HG03045 (cell line): ENCODE measurements around the gene SIMC1.
"Not testable (repeated sequence)": the region's sequence is repeated elsewhere in the genome, so short reads cannot be mapped to it uniquely, and the experiment has no call there.

ENCODE experiments used
- ATAC-seq: cut with Tn5 transposase; IDR thresholded peaks from one replicate; pipeline ENCODE4 v1.9.1; 2021; ENCODE audit warnings: mild to moderate bottlenecking, moderate library complexity; ENCODE audit not compliant: unreplicated experiment

Gene SIMC1

DNA sequence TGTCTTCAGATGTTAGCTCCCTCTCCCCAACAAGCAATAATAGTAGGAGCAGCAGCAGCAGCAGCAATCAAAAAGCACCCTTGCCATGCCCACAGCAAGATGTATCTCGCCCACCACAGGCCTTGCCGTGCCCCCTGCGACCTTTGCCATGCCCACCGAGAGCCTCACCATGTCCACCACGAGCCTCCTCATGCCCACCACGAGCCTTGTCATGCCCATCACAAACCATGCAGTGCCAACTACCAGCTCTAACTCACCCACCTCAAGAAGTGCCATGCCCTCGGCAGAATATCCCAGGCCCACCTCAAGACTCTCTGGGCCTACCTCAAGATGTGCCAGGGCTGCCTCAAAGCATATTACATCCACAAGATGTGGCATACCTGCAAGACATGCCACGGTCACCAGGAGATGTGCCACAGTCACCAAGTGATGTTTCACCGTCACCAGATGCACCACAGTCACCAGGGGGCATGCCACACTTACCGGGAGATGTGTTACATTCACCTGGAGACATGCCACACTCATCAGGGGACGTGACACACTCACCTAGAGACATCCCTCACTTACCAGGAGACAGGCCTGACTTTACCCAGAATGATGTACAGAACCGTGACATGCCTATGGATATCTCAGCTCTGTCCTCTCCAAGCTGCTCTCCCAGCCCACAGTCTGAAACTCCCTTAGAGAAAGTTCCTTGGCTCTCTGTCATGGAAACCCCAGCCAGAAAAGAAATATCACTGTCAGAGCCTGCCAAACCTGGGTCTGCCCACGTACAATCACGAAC is 52.0 kb downstream of the SIMC1 start:
- ATAC-seq: not testable (repeated sequence)

DNA sequence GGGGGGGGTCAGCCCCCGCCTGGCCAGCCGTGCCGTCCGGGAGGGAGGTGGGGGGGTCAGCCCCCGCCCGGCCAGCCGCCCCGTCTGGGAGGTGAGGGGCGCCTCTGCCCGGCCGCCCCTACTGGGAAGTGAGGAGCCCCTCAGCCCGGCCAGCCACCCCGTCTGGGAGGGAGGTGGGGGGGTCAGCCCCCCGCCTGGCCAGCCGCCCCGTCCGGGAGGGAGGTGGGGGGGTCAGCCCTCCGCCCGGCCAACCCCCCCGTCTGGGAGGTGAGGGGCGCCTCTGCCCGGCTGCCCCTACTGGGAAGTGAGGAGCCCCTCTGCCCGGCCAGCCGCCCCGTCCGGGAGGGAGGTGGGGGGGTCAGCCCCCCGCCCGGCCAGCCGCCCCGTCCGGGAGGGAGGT is 67.1 kb downstream of the SIMC1 start:
- not testable (repeated sequence) for ATAC-seq

DNA sequence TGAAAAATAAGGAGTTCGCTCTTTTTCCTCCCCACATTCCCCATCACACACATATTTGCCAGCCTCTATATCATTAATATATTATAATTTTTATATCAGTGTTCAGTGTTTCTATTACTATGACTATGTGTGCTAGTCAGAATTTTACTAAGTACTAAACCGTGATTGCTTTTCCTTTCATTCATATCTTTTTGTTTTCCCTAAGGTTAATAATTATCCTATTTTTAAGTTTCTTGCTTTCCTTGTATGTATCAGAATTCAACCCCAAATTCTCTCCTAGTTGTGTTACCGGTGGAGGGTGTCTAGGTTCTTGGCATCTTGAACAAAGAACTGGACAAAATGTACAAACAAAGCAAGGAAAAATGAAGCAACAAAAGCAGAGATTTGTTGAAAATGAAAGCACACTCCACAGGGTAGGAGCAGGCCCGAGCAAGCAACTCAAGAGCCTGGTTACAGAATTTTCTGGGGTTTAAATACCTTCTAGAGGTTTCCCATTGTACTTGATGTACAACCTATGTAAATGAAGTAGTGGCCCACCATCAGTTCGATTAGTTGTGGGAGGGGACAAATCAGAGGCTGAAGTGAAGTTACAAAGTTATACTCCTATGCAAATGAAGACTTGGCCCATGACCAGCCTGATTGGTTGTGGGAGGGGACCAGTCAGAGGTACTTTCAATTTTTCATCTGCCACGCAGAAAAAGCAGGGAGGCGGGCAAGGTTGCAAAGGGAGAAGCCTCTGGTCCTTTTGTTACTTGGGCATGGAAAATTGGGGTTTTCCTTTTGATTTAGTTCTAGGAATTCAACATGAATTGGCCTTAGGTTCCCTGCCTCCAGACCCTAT is 79.5 kb downstream of the SIMC1 start:
- no peak for ATAC-seq

DNA sequence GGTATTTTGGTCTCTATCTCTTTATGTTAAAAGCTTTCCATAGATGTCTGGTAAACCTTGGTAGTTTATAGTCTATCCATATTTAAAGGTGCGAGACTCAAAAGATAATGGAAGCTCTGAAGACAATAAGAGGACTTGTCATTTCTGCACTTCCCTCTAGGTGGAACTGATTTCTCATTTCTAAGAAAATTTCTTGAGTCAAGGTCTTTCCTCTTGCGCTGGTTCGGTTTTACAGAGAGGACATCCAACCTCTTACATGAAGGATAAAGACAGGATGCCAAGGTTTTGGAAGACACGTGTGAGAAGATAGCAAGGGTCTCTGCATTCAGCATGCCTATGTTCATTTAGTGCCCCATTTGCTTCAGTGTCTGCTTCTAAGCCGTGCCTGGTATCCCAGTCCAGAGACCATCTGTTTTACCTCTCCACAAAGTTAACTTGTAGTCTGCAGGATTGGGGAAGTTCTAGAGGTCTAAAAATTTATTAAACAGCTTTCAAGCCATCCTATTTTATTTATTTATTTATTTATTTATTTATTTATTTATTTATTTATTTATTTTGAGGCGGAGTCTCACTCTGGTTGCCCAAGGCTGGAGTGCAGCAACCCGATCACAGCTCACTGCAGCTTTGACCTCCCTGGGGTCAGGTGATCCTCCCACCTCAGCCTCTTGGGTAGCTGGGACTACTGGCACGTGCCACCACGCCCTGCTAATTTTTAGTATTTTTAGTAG is 81.8 kb downstream of the SIMC1 start:
- no peak for ATAC-seq

DNA sequence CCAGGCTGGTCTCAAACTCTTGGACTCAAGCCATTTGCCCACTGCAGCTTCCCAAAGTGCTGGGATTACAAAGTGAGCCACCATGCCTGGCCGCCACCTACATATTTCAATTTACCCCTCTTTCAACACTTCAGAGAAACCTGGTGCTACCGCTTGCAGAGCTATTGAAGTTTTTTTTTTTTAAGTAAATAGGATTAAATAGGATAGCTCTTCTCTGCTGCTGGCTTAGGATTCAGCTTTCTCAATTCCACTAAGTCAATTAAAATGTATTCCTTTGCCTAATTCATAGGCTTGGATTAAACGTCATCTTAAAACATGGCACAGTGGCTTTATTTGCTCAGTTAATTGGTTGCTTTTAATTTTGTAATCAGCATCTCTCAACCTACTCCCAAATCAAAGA is 82.4 kb downstream of the SIMC1 start:
- no peak for ATAC-seq

DNA sequence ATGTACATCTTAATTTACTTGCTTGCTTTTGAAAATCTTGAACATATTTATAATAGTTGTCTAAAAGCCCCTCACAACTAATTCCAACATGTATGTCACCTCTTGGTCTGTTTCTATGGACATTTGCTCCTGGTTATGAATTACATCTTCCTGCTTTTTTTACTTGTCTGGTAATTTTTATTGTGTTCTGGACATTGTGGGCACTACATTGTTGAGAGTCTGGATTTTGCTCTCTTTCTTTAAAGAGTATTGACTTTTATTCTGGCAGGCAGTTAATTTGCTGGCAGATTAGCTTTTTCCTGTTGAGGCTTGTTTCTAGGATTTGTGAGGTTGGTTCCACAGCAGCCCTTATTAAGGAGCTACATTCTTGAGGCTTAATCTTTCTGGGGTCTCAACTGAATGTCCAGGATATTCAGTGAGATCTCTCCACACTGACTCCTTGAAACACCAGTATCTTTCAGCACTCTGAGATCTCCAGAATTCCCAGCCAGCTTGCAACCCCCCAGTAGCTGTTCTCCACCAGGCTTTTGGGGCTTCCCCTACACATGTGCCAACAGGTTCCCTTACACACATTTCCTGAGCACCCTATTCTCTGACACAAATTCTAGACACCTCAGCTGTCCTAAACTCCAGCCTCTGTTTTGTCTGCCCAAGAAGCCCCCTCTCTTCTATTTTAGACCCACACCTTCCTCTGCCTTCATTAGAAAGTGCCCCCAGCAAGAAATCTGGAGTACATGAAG is 96.0 kb downstream of the SIMC1 start:
- no peak for ATAC-seq

DNA sequence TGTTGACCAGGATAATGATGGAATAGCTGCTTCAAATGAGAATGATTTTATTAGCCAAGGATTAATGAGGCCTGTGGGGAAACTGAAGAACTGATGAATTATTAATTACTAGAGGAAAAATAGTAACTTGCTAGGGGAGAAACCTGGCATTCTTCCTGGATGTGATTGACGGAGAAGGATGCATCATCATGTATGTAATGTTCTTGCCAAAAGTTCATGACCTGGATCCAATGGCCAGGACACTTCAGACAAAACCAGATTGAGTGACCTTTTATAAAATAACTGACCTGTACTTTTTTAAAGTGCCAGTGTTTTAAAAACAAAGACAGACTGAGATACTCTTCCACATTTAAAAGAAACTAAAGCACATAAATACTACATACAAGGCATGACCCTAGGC is 99.7 kb downstream of the SIMC1 start:
- no peak for ATAC-seq

DNA sequence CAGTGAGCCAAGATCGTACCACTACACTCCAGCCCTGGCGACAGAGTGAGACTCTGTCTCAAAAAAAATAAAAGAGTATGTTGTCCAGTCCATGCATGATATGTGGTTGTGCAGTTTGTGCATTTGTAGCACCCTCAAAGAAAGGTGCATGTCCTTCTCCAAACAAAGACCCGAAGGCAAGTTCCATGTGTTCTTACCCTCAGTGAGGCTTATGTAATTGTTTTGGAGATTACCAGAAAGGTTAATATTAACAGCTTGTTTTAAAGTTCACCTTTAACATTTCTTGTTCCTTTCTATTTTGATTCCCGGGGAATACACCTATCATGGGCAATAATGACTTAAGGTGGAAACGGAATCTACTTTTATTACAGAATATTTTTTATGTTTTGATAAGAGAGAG is 101.1 kb downstream of the SIMC1 start:
- no peak for ATAC-seq

DNA sequence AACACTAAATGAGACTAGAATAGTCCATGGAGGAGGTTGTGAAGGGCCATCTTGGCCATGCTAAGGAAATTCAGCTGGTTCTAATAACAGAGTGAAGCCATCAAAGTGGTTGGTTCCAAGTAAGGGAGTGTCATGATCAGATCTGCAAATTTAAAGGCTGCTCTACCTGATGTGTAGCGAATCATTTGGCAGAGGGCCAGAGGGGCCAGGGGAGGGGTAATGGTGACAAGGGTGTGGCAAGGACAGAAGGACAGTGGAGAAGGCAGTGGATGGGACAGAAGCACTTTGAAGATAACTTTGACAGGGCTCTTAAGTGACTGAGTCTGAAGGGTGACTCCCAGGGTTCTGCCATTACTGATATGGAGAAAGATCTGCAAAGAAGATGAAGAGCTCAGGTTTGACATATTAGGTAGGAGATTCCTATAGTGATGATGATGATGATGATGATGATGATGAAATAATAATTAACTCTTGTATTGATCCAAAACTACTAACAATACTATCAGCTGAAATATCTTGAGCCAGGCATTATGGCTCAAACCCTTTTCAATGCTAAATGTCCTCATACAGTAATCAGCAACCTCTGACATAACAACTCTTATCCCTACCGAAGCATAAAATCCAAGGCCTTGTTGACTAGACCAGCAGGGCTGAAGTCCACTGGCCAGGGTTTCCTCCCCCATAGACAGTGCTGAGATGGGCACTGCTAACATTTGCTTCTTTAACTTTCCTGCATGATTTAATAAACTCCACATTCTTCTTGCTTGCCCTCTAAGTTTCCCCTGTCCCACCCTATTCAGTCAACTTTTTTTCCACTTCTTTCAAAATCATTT is 103.3 kb downstream of the SIMC1 start:
- ATAC-seq: no peak

DNA sequence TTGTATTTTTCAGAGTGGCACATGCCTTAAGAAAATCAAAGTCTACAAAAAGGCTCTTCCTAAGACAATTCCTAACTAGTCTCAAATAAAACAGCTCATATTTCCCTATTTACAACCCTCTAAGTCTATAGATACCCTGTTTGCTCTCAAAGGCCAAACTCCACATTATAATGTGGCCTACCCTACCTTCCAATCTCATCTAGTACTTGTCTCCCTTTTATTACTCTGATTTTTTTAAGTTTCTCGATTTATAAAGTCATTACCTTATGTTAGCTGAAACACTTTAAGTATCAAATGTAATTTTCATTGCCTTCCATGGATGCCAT is 103.9 kb downstream of the SIMC1 start:
- ATAC-seq: no peak

DNA sequence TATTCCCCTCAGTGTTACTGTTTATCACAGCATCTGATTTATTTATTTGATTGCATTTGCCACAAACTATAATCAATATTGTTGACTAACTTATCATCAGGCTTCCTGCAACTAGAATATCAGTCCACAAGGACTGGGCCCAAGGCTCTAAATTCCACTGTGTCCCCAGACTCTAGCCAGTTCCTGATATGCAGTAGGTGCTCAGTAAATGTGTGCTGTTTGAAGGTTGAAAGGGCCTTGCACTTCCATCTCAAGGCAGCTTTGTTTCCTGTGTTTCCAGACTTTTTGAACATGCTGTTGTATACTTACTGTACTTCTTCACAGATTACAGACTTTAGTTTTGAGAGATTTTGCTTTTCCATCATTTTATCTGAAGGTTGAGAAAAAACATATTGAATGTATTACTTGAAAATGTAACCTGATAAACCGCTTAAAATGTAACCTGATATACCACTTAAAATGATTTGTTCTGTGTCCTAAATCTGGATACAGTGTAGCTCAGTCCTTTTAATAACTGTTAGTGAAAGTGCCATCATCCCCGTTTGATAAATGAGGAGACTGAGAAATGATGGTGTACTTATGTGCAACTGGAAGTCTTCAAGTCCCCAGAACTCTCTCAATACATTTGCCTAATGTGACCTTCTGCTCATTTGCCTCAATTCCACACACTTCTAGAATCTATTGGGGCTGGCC is 104.7 kb downstream of the SIMC1 start:
- ATAC-seq: no peak

DNA sequence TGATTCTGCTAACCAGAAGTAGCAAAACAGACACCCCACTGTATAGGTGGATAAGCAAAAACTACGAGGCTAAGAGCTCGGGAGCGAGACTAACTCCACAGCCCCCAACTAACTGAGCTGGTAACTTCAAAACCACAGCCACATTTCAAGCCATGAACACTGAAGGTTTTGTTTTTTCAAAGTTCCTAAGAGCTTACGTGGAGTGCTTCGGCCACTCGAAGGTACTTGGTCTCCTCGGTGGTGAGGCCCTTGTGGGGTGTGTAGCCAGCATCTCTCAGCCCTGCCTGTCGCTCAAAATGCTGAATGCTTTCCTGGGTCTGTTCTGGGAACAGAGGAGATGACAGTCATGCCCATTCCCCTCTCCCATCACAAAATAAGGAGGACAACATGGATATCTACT is 112.2 kb downstream of the SIMC1 start:
- ATAC-seq: no peak

DNA sequence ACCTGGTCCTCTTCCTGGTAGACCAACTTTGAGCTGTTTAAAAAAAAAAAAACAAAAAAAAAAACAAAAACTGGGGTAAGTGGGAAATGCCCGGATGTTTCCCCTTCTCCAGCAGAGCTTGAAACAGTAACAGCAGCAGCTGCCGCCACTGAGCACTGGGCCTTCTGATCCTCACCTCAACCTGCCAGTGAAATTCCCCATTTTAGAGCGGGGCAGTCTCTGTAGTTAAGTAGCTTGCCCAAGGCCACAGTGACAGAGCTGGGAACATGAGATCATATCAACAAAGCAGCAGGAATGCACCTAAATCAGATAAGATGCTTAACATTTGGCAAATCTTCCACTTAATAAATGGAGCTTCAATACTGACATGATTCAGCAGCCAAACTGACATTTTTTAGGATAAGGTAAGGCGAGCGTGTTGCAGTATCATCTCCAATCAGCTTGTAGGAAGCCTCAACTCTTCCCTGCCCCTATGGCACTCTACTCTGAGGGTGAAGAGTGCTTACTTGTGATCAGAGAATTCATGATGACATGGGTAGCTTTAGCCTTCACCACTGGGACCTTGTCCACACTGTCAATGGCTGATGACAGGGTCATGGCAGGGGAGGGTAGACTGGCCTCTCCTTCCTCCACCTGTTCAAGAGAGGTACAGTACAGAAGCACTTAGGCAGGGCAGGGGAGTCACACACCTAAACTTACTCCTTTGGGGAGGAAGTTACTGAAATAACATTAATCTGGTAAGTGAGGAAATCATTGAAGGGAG is 114.1 kb downstream of the SIMC1 start:
- no peak for ATAC-seq

DNA sequence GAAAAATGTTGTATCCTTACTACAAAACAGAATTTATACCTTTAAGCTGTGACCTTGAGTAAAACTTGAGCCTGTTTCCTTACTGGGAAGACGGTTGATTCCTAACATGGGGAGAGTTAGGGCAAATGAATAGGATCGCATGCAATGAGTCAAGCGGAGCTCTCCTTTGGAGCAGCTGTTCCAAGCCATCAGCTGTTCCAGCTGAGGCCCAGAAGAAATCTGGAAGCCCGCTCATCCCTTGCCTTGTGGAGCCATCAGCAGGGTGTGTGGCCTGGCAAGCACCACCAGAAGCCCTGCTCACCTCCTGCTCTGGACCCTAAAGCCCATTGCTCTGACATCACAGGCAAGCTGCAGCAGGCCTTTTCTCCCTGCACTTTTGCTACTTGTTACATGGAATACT is 115.3 kb downstream of the SIMC1 start:
- ATAC-seq: no peak

DNA sequence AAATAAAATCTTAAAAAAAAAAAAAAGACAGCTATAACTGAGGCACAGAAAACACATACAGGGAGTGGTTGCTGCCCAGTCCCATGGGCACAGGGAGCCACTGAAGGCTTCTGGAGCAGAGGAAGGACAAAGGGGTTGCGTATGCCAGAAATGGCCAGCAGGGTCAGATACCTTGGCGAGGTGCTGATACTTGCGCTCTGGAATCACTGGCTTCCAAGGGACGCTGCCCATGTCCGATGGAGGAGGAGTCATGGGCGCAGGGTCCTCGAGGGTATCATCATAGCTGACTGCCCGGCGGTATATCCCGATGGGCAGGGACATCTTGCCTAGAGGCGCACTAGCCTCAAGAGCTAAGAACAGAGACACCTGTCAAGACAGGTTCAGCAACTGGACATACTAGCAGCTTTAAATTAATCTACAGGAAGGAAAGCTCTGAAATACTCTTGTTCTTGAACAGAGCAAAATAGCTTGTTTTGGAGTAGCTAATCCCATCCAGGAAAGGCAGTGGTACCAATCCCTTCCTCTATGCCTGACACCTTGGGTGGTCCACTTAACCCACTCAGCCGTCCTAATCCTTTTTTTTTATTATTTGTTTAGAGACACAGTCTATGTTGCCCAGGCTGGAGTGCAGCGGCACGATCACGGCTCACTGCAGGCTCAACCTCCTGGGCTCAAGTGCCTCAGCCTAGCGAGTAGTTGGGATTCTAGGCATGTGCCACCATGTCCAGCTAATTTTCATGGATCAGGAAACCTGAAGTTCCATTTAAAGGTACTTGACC is 117.4 kb downstream of the SIMC1 start:
- no peak for ATAC-seq

DNA sequence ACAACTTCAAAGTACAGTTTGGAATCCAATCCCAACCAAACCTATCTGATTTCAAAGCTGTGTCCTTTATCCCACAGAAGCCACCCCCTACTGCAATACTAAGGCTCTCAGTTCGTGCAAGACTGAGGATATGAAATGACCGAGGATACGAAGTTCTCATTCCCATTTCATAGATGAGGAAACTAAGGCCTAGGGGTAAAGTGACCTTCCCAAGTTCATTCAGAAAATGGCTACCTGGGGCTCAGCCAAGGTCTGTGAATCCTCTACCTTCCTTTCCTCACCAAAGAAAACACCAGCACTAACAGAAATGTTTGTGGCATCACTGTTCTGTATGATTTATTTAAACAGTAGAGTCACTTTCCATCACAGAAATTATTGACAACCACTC is 117.9 kb downstream of the SIMC1 start:
- no peak for ATAC-seq

DNA sequence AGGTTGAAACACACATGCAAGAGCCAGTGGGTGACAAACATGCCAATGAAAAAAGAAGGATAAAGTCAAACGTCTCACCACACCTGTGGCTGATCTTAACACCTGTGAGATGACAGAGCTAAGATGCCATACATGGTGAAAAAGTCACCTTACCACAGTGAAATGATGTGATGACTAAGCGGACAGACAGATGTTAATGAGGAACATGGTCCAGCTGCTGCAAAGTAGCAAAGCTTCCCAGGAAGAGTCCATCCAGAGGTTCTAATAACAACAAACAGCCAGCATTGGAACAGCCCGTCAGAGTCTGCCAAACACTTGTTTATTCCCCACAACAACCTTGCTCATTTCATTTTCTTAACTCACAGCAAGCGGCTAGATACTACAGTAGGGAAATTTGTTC is 121.4 kb downstream of the SIMC1 start:
- ATAC-seq: no peak

DNA sequence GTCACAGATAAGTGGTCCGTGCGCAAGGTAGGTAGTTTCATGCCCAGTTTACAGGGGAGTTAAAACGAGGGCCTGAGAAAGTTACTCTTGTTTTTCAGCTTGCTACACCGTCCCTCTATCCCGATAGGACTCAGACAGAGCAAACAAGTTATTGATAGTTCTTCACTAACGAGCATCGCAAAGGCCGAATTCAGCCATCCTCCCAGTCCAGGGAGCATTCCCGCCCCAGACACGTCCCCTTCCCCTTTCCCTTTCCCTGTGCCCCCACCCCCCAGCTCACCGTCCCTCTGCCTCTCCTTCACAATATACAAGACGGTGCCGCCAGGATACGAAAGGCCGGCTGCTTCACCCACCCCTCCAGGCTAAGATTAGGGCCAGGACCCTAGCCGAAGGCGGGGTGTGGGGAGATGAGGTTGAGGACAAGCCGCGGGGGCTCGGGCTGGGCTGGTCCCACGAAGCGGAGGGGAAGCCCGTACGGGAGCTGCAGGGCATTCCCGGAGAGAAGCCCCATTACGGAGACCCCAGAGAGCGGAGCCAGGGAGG is 122.7 kb downstream of the SIMC1 start:
- no peak for ATAC-seq
